Thyroid gland (tissue), 4 donors: ENCODE data around the gene VPS11. TPM values are rescaled to one million over a fixed set of nuclear protein-coding genes. Genes with fewer than 3 reads are reported as not detected.

ENCODE experiments used
- DNase-seq, 2 donors: peaks; one replicate each; pipeline ENCODE4 v3.0.0-alpha.2; 2019
- H3K27ac ChIP-seq, 3 donors: fragments of 200-600 bp; sonication (generic); 1 replicate in 2 of 3; 2 replicates in 1 of 3; pipeline ENCODE4 v1.5.1; 2016 to 2019; ENCODE audit warnings: mild to moderate bottlenecking in 1 of 3, moderate library complexity in 1 of 3
- H3K27me3 ChIP-seq: fragments of 200-600 bp; sonication (generic); one replicate; pipeline ENCODE4 v1.5.1; 2019
- H3K36me3 ChIP-seq, 2 donors: fragments of 200-600 bp; sonication (generic); one replicate each; pipeline ENCODE4 v1.5.1; 2016 to 2019
- H3K4me1 ChIP-seq, 2 donors: fragments of 200-600 bp; sonication (generic); one replicate each; pipeline ENCODE4 v1.5.1; 2017 to 2019
- H3K4me3 ChIP-seq, 3 donors: fragments of 200-600 bp; sonication (generic); replicated peaks in 1 of 3; 1 replicate in 2 of 3; 2 replicates in 1 of 3; pipeline ENCODE4 v1.5.1; 2016; ENCODE audit warnings: mild to moderate bottlenecking in 1 of 3
- H3K9me3 ChIP-seq: fragments of 200-600 bp; sonication (generic); one replicate; pipeline ENCODE4 v1.5.1; 2017
- POLR2A ChIP-seq, 2 donors: fragments of 450-650 bp; IDR thresholded peaks; one replicate each; pipeline ENCODE4 v1.6.1; 2017; ENCODE audit warnings: antibody characterized with exemption in 2 of 2, mild to moderate bottlenecking in 2 of 2, moderate library complexity in 1 of 2
- WGBS, 2 donors: methylation state at CpG; one replicate each; pipeline ENCODE4 v1.1.5; 2017; 5-methylcytosine and 5-hydroxymethylcytosine counted together
- intact Hi-C: fragments of 100-400 bp; cut with DNase I; formaldehyde crosslinking; loops from one replicate; pipeline ENCODE4 v1.15.1; 2023
- total RNA-seq, 4 donors: library from RNA; depleted of rRNA; stranded (reverse); fragments of >200 nt; gene quantifications; one replicate each; pipeline ENCODE4 v1.2.3, GENCODE V29; 2016
- TF ChIP-seq, protein P1 (sequence below), 6 experiments: fragments of 200-600 bp in 3 of 6; fragments of 450-650 bp in 3 of 6; sonication (generic) in 3 of 6; IDR thresholded peaks; one replicate each; pipeline ENCODE4 v1.5.1; 2016 to 2019; ENCODE audit warnings: antibody characterized with exemption in 6 of 6, mild to moderate bottlenecking in 2 of 6, inconsistent platforms in 1 of 6, moderate library complexity in 1 of 6

VPS11 gene
- total RNA-seq, 4 donors from 2014 or later, result 40.3 to 64.4 (median 47.4) TPM

DNA sequence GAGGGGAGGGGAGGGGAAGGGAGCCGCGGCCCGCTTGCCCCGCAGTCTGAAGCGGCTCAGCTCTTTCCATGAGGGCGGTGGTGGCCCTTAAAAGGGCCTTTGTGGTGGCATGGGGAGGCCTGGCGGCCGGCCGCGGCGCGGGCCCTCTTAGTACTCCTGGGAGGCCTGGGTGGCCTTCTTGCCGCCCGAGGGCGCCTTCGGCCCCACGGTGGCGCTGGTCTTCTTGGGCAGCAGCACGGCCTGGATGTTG, 27.1 kb downstream of the VPS11 start:
- Histone ChIP-seq H3K27ac (peak overlapping the region; percentile 91 to 94 (median 91)), H3K27me3 (no peaks in the 10 kb centered on the region), H3K36me3 (peaks cover 9 to 11% of the 10 kb centered on the region in 2 donors), H3K4me1 (peaks cover 12 to 22% of the 10 kb centered on the region in 2 donors), H3K9me3 (no peaks in the 10 kb centered on the region), H3K4me3 (peak overlapping the region; percentile 56 to 79 (median 69))
- intact Hi-C loops, result no loop called here
- WGBS, 2 donors, result no CpG with 5 or more reads among the region's 19 CpGs
- TF ChIP-seq, protein P1, sequence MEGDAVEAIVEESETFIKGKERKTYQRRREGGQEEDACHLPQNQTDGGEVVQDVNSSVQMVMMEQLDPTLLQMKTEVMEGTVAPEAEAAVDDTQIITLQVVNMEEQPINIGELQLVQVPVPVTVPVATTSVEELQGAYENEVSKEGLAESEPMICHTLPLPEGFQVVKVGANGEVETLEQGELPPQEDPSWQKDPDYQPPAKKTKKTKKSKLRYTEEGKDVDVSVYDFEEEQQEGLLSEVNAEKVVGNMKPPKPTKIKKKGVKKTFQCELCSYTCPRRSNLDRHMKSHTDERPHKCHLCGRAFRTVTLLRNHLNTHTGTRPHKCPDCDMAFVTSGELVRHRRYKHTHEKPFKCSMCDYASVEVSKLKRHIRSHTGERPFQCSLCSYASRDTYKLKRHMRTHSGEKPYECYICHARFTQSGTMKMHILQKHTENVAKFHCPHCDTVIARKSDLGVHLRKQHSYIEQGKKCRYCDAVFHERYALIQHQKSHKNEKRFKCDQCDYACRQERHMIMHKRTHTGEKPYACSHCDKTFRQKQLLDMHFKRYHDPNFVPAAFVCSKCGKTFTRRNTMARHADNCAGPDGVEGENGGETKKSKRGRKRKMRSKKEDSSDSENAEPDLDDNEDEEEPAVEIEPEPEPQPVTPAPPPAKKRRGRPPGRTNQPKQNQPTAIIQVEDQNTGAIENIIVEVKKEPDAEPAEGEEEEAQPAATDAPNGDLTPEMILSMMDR (IDR thresholded peaks at IDR 0.05), result peak; percentile 56 to 85 (median 65)
- TF ChIP-seq POLR2A (IDR thresholded peaks at IDR 0.05), result no peak
- peak; percentile 87 to 90 for DNase-seq

DNA sequence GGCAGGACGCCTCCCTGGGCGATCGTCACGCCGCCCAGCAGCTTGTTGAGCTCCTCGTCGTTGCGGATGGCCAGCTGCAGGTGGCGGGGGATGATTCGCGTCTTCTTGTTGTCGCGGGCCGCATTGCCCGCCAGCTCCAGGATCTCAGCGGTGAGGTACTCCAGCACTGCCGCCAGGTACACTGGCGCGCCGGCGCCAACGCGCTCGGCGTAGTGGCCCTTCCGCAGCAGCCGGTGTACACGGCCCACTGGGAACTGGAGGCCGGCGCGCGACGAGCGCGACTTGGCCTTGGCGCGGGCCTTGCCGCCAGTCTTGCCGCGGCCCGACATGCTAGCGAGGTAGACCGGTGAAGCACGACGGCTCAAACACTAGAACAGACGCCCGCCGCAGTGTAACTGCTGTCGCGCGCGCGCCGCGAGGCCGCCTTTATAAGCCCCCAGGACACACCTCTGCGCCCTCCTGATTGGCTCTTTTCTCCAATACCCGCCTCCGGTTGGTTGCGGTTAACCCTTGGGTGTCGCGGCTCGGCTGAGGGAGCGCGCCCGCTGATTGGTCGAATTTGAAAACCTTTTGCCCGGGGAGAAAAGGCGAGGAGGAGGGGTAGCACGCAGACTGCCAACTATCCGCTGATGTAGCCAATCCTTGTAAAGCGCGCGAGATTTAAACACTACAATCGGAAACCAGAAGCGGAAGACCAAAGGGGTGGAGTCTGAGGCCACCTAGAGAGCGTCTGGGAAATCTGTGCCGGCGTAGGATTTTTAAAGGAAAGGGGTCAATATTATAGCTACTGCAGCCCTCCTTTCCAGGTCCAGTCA, 27.7 kb downstream of the VPS11 start:
- intact Hi-C loops, result no loop called here
- peak overlapping the region; percentile 56 to 79 (median 69) for H3K4me3 ChIP-seq
- H3K9me3 ChIP-seq, result no peaks in the 10 kb centered on the region
- H3K36me3 ChIP-seq, result peaks cover 9 to 11% of the 10 kb centered on the region in 2 donors
- peaks cover 15 to 26% of the 10 kb centered on the region in 2 donors for H3K4me1 ChIP-seq
- H3K27me3 ChIP-seq, result no peaks in the 10 kb centered on the region
- peak overlapping the region; percentile 91 to 94 (median 91) for H3K27ac ChIP-seq
- TF ChIP-seq POLR2A (IDR thresholded peaks at IDR 0.05), result peak; percentile 98 to 100
- TF ChIP-seq, protein P1 (IDR thresholded peaks at IDR 0.05), result peak in 2 of 6 experiments; percentile 3 to 12
- peak; percentile 99 for DNase-seq
- 0 to 3% methylated on average over 26 to 45 of the region's 79 CpGs for WGBS, 2 donors

GRCh38 chr11:119099711-119100110, 32.1 kb downstream of the VPS11 start:
- no peaks in the 10 kb centered on the region for H3K27me3 ChIP-seq
- no peaks in the 10 kb centered on the region for H3K9me3 ChIP-seq
- H3K4me3 ChIP-seq, result no peak overlapping the region
- no peak for DNase-seq
- 86 to 87% methylated on average over 6 of the region's 6 CpGs for WGBS, 2 donors
- peaks cover 9 to 11% of the 10 kb centered on the region in 2 donors for H3K36me3 ChIP-seq
- H3K27ac ChIP-seq, result no peak overlapping the region
- intact Hi-C loops, result no loop called here
- peaks cover 12 to 25% of the 10 kb centered on the region in 2 donors for H3K4me1 ChIP-seq
- TF ChIP-seq, protein P1 (IDR thresholded peaks at IDR 0.05), result no peak
- TF ChIP-seq POLR2A (IDR thresholded peaks at IDR 0.05), result no peak

DNA sequence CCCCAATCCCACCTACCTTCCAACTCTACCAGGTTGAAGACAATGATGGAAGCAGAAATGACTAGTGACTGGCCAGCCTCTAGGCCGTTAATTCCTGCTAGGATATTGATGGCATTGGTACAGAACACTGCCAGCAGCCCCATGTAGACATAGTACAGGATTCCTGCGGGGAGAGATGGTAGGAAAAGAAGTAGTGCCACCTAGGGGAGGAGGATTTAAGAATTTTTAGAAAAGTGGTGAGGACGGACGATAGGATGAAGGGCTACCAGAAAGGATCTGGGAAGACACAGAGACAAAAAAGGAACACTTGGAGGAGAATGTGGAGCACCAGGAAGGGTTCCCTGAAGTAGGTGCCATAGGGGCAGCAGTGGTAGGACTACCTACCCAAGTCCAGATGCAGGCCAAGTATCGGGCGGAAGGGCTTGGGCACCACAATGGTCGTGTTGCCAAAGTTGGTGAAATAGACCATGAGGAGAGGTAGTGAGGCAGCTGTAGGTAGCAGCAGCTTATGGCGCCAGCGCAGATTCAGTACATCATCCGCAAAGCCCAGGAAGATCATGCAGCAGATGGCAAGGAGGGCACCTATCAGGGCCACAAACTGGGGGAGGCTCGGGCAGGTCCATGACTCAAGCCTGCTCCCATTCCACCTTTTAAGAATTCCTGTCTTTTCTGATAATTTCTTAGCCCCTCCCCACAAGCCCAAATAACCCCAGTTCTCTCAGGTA, 32.8 kb downstream of the VPS11 start:
- no peaks in the 10 kb centered on the region for H3K9me3 ChIP-seq
- 45 to 48% methylated on average over 11 of the region's 11 CpGs for WGBS, 2 donors
- TF ChIP-seq POLR2A (IDR thresholded peaks at IDR 0.05), result no peak
- TF ChIP-seq, protein P1 (IDR thresholded peaks at IDR 0.05), result peak in 1 of 6 experiments; percentile 8
- peak overlapping the region in 1 of 3 donors; percentile 74 for H3K4me3 ChIP-seq
- intact Hi-C loops, result no loop called here
- no peak overlapping the region for H3K27ac ChIP-seq
- H3K27me3 ChIP-seq, result no peaks in the 10 kb centered on the region
- DNase-seq, result no peak
- H3K36me3 ChIP-seq, result peaks cover 9 to 11% of the 10 kb centered on the region in 2 donors
- H3K4me1 ChIP-seq, result peaks cover 12 to 25% of the 10 kb centered on the region in 2 donors
